Hindlimb muscle (tissue), 1 donor: ENCODE results near the gene CNOT4. TPM values are rescaled to one million over a fixed set of nuclear protein-coding genes. Genes with fewer than 3 reads are reported as not detected.
"Not testable (repeated sequence)": the region's sequence is repeated elsewhere in the genome, so short reads cannot be mapped to it uniquely, and the experiment has no call there.

Experiments used
- DNase-seq: peaks from one replicate; pipeline ENCODE4 v3.0.0-alpha.2; 2013
- polyA plus RNA-seq: library from polyadenylated mRNA; unstranded; fragments of 120-200 nt; gene quantifications from one replicate; pipeline ENCODE4 v1.2.1, GENCODE V29; 2013; ENCODE audit not compliant: insufficient read length

The CNOT4 gene
- polyA plus RNA-seq, 1 donor = 25.2 TPM

DNA sequence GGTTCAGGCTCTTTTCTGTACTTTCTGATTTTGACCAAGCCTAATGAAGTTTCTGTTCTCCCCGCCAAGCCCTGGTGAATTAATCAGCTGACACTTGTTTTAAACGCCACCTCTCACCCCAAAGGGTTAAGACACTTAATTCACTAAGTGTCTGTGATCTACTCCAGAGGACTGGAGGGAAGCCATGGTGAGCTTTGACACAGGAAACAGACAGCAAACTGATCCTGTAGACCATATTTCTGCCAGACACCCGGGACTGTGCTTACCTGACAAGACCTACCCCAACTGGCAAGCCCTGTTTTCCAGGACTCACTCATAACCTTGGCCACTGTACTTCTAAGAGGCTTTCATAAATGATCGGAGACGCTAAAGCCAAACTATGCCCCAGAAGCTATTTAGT, 150.3 kb downstream of the CNOT4 start:
- DNase-seq = no peak

DNA sequence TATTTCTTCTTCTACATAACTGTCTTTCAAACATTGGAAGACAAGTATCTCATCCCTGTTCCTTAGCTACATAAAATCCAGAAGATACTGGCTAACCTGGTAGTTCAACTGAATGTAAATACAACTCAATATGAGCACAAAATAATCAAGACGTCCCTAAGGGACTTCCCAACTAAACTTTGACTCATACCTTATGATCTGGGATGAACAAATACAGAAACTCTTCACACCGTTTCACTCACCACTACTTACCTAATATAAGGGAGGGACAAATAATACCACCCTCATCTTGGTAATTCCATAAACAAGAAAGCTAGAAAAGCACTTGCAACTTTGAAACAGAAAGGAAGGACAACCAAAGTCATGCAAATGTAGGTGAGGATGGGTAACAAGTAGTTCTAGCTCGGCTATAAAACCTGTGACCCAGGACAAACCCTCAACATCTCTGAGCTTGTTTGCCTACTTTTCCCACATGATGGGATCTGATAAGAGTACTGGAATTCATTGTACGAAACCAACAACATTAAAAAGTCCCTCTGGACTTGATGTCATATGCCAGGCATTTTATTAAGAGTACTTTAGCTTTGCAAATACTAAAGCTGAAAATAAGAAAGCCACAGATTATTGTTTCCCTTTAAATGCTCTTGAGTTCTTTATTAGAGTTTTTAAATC, 154.4 kb downstream of the CNOT4 start:
- DNase-seq = no peak

DNA sequence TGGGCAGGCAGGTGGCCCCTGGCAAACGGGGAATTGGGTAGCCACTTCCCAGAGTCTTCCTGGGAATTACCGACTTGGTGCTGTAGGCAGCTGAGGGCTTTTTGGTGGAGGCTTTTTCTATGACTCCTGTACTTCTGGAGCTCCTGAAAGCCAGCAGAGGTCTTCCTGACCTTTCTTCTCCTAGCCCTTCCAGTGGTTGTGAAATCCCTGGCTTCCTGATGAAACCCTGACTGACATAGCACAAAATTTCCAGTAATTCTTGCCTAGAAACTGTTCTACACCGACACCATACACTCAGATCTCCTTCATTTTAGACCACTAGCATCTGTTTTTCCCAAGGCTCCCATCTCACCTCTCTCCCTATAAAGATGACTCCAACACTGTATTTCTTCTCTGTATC, 156.1 kb downstream of the CNOT4 start:
- DNase-seq = no peak

DNA sequence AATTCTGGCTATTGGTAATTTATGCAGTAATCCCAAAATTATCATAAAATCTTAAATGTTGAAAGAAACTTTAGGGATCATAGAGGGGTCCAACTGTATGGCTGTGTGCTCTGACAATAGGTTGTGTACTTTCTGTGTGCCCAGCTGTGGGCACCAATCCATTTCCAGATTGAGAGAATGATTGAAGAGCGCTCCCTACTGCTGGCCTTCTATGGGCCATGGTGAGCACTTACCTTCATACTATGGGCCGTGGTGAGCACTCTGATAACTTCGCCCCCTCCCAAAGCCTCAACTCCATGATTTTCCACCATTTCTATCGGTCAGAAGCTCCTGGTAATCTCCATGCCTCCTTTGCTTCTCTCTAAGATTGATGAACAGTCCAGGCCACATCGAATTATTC, 157.6 kb downstream of the CNOT4 start:
- DNase-seq = no peak

DNA sequence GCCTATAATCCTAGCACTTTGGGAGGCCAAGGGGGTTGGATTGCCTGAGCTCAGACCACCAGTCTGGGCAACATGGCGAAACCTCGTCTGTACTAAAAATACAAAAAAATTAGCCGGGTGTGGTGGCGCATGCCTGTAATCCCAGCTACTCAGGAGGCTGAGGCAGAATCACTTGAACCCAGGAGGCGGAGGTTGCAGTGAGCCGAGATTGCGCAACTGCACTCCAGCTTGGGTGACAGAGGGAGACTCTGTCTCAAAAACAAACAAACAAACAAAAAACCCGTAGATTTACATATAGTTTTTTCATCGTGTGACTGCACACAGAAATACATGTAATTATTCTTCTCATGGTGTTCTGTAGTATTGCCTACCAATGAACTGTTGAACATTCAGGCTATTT, 158.8 kb downstream of the CNOT4 start:
- not testable (repeated sequence) for DNase-seq

DNA sequence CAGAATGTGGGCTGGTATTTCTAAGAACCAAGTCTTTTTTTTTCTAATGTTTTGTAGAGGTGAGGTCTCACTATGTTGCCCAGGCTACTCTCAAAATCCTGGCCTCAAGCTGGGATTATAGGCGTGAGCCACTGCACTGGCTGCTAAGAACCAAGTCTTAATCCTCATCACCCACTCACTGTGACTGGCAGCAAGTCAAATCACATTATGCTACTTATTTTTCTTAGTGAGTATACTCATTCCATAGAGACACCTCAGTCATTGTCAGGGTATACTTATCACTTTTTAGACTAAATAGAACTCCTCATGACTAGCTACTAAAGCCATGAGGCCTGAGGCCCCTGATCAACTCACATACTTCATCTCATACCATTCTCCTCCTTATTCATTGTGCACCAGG, 160.2 kb downstream of the CNOT4 start:
- DNase-seq = no peak

DNA sequence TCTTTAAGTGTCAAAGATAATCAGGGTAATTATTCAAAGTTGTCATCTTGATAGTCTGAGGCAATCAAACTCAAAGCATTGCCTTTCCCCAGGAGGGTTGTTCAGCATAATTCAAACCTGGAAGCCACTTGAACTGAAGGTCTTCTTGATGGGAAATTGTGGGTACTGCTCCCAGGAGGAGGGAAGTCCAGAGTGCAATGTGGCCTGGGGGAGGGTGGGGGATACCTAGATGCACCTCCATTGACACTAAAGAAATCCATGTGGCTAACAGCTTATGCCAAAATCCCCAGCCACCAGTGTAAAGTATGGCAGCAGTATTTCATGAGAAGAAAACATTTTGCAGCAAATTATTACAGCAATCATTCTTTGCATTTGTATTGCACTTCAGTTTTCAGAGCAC, 161.4 kb downstream of the CNOT4 start:
- DNase-seq = no peak

DNA sequence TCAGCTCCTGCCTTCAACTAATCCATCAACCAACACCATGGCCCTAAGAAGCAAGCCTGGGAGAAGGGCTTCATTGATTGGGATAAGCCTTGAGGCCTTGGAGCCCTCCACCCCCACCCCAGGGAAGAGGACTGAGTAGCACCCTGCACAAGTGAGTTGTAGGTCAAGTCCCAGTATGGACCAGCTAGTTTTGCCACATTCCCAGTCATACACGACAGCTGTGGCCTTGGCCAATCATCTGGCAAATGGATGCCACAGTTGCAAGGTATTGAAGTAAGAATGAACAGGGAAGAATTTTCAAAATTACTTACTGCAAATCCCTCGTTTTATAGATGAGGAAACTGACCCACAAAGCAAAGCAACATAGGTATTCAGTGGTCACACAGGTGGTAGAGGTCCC, 166.5 kb downstream of the CNOT4 start:
- DNase-seq = no peak

DNA sequence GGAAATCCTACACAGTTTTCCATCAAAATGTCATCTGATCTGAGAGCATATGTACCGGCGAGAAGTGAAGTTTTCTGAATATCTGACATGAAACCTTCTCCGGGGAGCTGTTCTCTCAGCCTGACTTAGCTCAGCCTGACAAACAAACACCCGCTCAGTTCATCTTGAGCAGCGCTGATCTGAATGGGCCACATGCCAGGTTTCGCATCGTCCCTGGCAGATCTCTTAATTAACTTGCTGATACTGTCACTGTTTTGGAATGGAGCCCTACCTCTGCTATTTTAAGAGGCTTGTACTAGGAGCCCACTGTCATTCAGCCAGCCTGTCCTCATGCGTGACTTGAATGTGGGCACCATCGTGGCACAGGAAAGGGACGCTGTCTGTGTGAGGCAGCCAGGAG, 167.0 kb downstream of the CNOT4 start:
- DNase-seq = no peak

DNA sequence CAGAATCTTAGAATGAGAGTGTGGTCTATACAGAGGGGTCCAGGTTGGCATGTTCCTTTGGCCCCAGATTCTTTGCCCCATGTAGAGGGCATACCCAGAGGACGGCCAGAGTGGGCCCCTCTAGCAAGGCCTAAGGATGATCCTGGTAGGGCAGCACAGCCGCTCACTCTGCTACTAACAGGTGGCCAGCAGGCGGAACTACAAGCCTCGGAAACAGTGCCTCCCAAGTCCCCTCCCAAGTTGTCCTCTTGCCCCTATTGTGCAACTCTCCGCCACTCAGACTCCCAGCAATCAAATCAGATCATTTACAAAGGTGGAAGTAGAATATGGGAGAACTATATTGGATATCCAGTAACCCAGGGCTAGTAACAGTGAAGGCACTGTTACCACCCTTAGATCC, 168.9 kb downstream of the CNOT4 start:
- DNase-seq = no peak

DNA sequence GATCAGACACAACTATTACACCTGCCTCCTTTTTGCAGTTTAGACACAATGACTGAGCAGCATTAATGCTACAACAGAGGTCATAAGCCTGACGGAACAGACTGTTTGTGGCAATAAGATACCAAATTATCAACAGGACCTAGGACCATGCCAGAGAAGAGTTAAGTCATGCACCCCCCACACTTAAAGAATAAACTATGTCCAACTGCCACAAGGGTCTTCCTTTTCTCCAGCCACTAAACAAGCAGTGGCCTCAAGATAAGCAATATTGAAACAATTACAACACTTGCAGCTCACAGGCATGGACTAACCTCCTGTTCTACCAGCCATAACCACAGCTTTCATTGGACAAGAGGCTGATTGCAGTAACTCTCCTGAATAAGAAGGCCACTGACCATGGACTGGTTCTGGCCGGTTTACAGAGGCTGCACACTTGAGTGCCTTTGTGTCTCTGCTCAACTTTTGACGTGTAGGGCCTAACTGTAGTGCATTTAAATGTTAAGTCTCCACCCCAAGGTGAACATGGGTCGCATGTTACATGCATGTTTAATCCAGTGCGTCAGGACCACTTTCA, 171.8 kb downstream of the CNOT4 start:
- DNase-seq = no peak

DNA sequence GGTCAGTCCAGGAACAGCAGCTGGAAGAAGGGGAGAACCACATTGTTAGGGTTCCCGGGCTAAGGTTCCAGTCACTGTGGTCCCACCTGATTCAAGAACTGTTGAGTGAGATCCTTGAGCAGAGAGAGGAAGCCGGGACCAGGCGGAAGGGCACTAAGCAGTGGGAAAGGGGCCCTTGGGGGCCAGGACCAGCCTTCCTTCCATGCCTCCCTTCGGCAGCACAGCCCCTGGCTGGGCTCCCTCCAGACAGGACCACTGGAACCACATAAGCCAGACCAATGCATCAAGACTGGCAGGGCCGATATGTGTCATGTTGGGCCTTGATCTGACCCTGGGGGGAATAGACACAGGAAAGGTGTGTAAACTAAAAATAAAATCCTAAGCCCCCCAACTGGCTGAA, 172.4 kb downstream of the CNOT4 start:
- no peak for DNase-seq

DNA sequence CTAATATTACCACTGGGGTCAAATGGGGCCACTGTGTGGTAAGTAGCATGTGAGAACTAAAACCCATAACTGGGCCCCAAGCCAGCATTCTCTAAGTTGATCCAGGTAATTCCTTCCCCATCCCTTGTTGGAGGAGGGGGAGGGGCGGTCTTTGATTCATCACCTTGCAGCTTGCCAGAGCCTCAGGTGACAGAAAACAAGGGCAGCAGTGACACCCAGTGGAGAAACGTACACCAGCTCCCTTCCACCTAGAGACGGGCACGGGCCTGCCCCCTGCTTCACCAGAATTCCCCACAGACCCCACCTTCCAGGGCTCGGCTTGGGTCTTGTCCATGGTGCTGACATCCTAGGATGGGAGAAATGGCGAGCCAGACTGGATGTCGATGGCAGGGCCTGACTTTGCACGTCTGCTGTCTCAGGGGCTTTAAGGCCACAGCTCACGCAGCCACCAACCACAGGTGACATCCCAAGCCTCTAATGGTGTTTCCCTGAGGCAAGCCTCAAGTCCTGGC, 174.2 kb downstream of the CNOT4 start:
- DNase-seq = no peak

DNA sequence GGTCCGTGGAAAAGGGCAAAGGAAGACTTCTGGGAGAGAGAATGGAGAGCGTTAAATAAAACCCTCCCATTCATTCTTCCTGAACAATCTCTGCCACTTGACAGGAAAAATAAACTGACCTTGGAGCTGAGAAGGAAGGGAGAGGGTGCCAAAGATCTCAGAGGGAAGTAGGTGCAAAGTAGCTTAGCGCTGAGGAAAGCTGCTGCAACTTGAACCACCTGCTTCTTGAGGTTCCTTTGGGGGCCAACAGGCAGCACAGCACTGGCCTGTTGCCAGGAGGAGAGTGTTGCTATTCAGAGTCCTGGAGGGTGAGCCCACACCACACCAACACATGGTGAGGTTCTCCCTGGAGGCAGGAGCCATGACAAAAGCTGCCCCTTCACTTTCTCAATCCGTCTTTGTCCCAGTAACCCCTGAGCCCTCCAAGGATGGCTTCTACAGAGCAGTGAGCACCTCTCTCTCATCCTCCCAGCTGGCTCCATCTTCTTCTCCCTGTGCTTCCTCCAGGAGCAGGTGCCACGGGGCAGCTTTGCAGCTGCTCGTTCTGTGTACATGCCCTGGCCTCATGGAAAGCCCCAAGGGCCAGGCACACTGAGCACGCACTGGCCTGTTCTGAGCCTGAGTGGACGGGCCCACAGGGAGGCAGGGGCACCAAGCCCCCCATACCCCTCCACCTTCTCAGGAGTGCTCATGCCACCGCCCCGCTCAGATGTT, 174.9 kb downstream of the CNOT4 start:
- no peak for DNase-seq

DNA sequence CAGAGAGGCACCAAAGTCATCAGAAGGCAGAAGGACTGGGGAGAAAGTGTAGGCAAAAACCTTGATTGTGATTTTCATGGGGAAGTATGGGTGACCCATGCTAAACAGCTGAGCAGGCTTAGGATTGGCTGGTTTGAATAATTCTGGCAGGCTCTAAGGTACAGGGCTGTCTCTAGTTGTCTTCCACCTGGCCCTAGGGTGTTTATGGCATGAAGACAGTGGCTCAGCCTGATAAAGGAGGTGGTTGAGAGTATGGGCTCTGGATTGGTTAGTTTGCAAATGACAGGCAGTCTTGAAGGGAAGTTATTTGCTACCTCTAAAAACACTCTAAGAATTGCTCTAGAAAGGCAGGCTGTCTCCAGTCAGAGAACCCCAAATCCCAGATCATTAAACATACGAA, 176.0 kb downstream of the CNOT4 start:
- no peak for DNase-seq

DNA sequence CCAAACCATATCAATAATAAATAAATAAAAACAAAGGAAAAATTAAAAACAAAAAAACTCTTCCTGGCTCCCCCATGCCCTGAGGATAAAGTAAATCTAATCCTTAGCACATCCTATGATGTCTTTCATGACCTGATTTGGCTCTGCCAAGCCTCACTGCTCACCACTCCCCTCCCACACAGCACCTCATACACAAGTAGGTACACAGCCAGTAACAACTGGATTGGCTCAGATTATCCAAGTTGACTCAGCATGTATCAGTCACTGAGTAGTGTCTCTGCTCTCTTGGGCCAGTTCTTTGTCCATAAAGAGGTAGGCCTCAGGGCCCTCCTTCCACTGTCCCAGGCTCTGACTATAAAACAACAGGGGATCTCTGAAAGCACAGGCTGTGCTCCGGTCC, 176.7 kb downstream of the CNOT4 start:
- DNase-seq = no peak

DNA sequence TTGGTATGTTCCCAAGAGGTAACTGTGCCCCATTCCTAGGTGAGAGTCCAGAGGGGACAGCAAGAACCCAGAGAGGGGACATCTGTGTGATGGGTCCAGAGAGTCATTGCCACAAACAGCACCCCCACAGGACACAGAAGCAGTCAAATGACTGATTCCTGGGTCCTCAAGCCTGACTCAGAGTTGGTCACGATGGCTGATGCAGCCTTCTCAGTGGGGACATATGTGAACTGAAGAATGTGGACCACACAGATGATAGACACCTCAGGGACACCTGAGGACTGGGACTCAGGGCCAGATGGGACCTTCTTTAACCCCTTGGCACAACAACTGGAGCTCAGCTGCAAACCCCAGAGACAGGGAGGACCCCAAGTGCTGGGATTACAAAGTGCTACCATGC, 179.8 kb downstream of the CNOT4 start:
- DNase-seq = no peak

DNA sequence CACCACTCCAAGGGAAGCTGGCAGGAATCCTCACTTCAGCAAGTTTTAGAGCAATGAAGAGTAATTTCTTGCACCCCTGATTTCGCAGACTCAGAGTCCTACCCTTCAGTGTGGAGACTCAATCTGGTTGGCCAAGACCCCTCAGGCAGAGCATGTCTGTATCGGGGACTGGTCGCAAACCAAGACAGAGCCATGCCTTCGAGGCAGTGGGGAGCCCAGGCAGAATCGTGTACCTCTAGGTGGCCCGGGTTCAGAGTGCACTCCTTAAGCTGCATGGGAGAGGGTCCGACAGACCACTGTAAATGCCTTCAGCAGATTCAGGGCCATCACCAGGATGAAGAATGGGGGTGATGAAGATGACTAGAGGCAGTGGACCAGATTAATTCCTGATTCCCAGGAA, 181.4 kb downstream of the CNOT4 start:
- no peak for DNase-seq

DNA sequence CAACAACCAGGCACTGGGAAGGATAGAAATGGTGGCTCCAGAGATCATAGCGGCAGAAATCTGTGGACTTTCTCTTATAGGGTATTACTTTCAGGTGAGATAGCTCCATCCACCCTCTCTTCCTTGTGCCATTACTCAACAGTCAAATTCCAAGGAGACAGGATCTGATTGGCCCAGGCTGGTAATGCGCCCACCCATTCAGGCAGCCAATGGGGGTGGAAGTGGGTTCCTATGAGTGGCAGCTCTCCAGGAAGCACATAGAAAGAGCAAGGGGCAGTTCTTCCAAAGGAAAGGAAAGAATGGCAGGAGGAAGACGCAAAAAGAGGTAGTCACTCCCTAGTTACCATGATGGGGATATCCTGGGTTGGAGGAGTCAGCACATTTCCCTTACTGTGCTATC, 181.8 kb downstream of the CNOT4 start:
- no peak for DNase-seq

DNA sequence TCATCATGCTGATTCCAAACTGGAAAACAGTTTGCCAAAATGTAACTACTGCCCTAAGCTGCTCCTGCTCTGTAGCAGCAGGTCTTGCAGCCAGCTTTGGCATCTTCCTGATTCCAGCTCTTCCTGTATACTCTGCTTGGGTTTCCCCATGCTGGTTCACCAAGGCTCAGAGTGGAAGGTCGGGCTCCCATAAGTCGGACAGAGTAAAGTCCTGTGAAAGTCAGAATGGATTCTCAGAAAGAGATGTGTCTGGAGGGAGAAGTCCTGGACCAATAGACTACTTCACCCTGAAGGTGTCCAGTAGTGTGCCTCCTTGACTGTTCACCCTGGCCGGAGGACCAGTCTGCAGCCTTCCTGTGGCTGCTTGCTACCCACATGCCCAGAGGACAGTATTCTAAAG, 182.4 kb downstream of the CNOT4 start:
- DNase-seq = no peak

DNA sequence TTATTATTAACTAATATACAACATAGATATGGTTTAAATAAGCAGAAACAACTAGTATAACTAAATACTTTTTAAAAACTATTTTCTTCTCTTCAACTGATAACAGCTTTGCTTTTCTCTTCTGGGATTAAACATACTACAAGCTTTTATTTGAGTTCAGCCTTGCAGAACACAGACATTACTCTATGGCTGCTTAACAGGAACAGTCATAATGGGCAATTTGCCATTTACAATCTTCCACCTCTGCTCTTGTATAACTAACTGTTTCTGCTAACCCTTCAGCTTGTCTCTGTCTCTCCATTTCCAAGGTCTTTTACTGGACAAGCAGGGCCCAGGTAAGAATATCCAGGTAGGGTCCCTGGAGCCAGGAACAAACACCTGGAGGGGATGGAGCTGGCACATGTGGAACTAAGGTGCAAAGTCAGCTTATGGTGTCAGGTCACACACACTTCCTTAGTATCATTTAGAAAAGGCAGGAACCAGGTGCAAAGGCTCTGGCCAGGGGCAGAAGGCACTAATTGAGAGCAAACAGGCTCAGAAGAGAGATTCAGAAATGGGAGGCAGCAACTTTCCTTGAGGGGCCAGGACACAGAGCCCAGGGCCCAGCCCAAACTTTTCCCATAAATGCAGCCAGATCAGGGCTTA, 183.1 kb downstream of the CNOT4 start:
- DNase-seq = no peak

DNA sequence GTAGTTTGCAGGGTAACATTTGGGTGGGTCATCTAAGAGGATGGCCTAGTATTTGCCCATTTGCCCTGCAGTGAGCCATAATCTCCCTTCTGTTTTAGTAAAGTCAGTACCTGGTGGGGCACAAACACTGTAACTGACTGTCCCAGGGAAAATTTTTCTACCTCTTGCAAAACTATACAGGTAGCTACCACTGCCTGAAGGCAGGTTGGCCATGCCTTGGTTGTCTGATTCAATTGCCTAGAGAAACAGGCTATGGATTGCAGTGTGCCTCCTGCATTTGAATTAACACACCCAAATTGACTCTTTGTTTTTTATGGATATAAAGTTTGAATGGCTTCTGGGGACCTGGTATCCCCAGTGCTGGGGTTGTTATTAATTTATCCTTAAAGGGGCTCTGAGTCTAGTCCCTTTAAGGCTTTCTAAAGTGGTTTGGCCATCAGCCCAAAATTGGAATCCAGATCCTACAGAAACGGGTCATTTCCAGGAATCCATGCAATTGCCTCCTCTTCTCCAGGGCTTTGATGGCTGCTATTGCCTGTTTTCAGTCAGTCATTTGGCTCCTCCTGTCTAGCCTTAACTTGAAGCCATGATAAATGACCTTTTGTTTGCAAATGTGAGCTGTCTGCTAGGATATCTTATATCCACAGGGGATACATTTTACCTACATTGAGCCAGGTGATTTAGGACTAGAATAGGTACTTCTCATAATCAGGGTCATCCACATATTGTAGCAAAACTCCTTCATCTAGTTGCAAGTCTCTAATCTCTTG, 187.1 kb downstream of the CNOT4 start:
- DNase-seq = no peak

DNA sequence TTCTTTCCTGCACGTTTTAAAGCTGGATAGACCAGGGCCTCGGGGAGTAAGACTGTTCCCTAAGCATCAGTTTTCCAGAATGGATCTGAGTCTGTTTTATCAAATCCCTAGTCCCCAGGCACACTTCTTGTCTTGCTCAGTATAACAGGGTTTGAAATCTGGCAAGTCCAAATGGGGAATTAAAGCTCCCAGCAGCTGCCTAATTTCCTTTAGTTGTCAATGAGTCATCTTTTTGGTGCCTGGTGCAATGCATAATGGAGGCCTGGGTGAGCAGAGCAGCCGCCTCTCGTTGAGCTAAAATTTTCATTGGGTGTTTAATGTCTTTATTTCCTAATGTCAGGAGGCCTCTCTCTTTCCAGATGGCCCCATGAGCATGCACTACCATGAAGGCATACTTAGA, 188.3 kb downstream of the CNOT4 start:
- no peak for DNase-seq
